ENCODE measurements around the gene POLR3H. TPM values are rescaled to one million over a fixed set of nuclear protein-coding genes. Genes with fewer than 3 reads are reported as not detected.
"Not testable (repeated sequence)": the region's sequence is repeated elsewhere in the genome, so short reads cannot be mapped to it uniquely, and the experiment has no call there.

The POLR3H gene
- total RNA-seq, 1 experiment from 2014 or later, result 11.5 TPM

- DNase-seq (ENCODE audit: low read depth), result peak; percentile 37
Observed at GRCh38 chr22:41564563-41564962, 20.3 kb upstream of the POLR3H start.

GRCh38 chr22:41563051-41563711 lies 18.9 kb upstream of the POLR3H start:
- peak; percentile 85 for DNase-seq (ENCODE audit: low read depth)

GRCh38 chr22:41562461-41562860 lies 18.2 kb upstream of the POLR3H start:
- DNase-seq (ENCODE audit: low read depth), result no peak

DNA sequence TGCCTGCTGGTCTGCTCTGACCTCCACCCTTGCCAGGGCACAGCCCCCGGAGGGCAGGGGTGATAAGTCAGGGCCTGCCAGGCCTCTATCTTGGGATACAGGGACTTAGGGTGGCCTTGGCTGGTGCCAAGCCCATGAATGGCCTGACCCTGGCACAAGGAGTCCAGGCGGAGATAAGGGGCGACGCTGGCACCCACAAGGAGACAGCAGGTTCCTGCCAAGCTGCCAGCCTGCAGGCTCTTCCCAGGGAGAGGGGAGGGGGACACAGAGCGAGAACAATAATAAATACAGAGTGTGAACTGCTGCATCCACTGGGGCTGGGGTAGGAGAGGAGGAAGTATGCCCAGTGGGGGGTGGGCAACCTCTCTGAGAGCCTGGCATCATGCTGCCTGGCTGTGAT lies 17.5 kb upstream of the POLR3H start:
- no peak for DNase-seq (ENCODE audit: low read depth)

GRCh38 chr22:41561335-41561734 lies 17.1 kb upstream of the POLR3H start:
- DNase-seq (ENCODE audit: low read depth), result no peak

DNA sequence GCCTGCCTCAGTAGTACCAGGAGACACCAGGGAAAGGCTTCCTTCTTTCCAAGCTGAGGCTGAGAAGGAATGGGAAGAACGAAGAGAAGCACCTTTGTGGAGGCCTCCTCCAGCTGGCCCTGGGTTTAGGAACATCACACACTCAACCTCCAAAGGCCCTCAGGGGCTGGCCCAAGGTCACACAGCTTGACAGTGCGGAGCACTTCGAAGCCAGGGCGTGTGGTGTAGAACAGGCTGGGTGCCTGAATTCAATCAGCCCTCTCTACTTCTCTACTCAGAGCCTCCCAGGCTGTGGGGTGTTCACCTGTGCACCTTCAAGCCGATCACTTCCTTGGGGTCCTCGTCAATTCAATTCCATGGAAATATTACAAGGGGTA lies 15.8 kb upstream of the POLR3H start:
- no peak for DNase-seq (ENCODE audit: low read depth)

DNA sequence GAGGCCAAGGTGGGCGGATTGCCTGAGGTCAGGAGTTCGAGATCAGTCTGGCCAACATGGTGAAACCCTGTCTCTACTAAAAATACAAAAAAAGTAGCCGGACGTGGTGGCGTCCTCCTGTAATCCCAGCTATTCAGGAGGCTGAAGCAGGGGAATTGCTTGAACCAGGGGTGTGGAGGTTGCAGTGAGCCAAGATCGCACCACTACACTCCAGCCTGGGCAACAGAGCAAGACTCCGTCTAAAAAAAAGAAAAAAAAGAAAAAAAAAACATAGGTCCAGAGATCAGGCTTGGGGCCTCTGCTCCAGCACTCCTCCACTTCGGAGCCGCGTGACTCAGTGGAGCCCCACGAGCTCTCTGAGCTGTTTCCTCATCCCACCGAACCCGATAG lies 14.0 kb upstream of the POLR3H start:
- DNase-seq (ENCODE audit: low read depth), result not testable (repeated sequence)

DNA sequence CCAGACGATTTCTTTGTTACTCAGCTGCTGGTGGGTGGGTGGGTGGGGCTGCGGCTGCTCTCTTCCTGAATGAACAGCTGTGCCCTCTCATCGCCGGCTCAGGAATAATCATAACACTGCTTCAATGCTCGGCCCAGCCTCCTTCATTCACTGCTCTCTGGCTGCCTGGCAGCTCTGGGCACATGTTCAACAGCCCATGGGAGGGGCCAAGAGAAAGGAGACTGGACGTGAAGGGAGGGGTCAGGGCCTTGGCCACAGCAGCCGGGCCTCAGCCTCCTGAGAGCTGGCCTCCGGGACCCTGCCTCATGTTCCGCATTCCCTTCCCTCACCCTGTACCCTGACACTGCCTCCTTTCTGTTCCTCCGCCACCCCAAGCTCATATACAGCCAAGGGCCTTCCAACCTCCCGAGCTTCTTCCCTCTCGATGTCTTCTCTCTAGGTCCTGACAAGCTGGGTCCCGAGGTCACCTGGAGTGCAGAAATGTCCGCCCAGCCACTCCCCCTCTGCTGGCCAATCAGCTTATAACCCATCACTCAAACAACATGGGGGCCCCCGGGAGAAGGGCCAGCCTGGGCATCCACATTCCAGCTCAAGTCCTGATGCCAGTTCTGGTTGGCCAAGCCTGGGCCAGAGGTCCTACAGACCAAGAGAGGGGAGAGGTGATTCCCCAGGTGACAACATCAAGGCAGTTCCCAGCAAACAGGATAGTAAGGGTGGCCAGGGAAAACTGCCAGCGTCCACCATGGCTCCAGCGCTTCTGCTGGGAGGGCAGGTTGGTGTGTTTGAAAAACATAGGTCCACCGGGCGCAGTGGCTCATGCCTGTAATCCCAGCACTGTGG lies 13.4 kb upstream of the POLR3H start:
- DNase-seq (ENCODE audit: low read depth), result peak; percentile 79

GRCh38 chr22:41556561-41556960 lies 12.3 kb upstream of the POLR3H start:
- no peak for DNase-seq (ENCODE audit: low read depth)

DNA sequence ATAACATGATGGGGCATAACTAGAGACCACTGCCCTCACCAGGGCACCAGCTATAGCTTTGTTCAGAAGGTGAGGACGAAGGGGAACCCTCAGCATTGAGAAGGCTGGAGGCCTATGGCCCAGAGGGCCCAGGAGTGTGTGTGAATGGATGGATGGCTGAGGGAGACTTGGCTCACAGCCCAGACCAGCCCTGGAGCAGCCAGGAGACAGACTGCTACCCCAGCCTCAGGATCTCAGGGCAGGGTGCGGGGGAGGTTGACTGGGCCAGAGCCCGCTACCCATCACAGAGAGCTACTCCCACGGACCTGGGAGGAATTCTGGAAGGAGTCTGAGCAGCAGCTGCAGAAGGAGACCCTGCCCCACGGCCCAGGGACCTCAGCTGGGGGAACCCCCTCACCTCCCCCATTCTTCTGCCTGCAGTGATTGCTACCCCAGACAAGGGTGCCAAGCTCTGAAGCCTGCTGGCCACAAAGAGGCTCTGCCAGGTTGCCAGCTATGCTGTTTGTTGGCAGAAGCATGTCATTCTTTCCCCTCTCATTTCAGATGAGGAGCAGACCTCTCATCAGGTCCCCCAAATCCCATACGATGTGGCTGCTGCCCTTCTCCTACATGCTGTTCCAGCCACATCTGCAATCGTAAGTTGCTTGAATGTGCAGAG lies 11.2 kb upstream of the POLR3H start:
- no peak for DNase-seq (ENCODE audit: low read depth)

DNA sequence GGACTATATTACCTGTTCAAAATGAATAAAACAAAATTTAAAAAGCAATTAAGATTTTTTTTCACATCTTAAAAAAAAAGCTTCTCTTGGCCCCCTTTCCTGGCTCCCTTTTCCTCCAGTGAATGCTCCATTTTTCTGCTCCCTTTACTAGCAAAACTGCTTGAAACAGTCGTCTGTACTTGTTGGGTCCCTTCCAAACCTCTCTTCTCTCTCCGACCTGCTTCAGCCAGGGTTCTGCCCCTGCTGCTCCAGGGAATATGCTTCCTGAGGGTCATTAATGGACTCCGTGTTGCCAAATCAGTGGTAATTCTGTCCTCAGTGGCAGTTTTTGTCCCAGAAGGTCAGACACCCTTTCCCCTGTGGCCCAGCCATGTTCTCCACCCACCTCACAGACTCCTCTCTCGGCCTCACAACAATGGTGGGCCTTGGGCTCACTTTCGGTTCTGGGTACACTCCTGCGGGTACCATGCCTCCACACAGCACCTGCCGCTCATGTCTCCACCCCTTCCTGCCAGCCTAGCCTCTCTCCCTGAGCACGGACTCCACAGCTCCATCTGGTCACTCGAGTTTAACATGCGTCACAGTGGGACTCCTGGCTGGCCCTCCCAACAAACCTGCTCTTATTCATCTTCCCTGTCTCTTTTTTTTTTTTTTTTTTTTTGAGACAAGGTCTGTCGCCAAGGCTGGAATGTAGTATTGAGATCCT lies 7.8 kb upstream of the POLR3H start:
- no peak for DNase-seq (ENCODE audit: low read depth)

- no peak for DNase-seq (ENCODE audit: low read depth)
Observed at GRCh38 chr22:41550952-41551491, 6.8 kb upstream of the POLR3H start.

GRCh38 chr22:41548830-41549211 lies 4.6 kb upstream of the POLR3H start:
- DNase-seq (ENCODE audit: low read depth), result no peak

DNA sequence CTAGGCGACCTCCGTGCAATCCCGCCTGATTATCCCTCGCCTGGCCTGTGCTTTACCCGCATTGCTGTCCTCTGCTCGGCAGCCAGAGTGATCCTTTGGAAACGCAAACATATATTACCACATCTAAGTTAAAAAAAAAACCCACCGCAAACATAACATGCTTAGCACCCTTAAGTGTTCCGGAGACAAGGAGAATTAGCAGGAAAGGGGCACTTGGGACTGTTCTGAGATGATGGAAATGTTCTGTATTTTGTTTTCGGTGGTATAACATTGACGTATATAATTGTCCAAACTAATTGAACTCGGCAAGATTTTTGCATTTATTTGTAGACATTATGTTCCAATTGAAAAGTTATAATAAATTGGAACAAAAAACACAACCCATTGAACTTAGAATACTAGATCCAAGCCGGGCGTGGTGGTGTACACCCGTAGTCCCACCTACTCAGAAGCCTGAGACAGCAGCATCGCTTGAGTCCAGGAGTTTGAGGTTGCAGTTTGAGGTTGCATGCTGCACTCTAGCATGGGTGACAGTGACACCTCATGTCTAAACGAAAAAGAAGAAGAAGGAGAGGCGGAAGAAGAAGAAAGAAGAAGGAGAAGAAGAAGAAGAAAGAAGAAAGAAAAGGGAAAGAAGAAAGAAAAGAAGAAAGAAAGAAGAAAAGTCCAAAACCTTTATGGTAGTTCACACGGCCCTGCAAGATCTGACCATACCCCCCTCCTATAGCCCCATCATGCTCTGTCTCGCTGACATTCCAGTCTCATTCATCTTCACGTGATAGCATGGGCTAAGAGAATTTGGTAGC lies 604 bp upstream of the POLR3H start:
- no peak for DNase-seq (ENCODE audit: low read depth)

- DNase-seq (ENCODE audit: low read depth), result no peak
Observed at GRCh38 chr22:41542224-41542623, 2.0 kb downstream of the POLR3H start.

DNA sequence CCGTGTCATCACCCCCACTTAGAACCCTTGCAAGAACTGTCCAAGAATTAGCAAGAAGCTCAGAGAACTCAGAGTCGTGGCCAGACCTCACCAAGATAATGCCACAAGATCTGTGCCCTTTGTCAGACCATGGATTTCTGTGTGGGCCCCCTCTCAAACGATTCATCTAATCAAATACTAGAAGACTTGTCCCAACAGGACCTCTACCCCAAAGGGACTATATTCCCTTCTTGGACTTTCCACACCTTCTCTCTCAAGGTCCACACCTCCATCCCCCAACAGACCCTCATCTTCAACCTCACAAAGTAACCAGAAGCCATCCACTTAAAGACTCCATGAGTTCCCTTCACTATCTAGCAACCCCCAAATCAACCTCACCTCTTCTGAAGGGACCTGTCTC lies 2.8 kb downstream of the POLR3H start:
- DNase-seq (ENCODE audit: low read depth), result no peak

- DNase-seq (ENCODE audit: low read depth), result no peak
Observed at GRCh38 chr22:41540365-41540764, 3.9 kb downstream of the POLR3H start.

GRCh38 chr22:41540006-41540315 lies 4.3 kb downstream of the POLR3H start:
- DNase-seq (ENCODE audit: low read depth), result no peak

GRCh38 chr22:41539146-41540005 lies 4.9 kb downstream of the POLR3H start:
- DNase-seq (ENCODE audit: low read depth), result no peak

DNA sequence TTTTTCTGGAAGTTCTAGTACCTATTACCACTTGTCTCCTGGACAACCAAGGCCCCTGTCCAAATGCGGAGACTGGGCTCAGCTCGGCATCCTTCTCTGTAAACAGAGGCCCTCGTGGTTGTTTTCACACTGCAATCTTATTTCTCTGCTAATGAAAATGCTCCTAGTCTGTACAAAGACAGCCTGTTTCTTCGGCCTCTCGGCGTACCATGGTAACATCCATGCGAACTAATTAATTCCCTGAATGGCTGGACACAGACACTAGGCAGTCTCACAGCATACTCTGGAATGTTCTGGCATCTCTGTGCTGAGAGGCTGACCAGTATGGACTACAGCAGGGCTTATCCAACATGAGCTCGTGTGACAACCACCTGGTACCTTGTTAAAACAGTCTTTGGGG lies 5.7 kb downstream of the POLR3H start:
- no peak for DNase-seq (ENCODE audit: low read depth)
